ENCODE data around the gene CCT8L2. TPM values are rescaled to one million over a fixed set of nuclear protein-coding genes. Genes with fewer than 3 reads are reported as not detected.
"Not testable (repeated sequence)": the region's sequence is repeated elsewhere in the genome, so short reads cannot be mapped to it uniquely, and the experiment has no call there.

The CCT8L2 gene
- total RNA-seq, 2 donors from 2014 or later = not detected

DNA sequence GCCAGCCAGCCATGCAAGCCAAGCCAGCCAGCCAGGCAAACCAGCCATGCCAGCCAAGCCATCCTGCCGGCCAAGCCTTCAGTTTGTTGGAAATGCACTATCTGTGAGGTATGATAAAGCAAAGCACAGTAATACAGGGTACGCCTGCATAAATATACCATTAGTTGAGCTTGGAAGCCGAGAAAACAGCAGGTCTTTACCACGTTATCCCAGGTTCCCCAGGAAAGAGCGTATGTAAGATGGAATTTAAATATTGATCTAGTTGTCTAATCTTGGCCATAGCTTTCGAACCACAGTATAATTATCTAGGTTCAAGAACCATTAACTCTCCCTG is 24.2 kb downstream of the CCT8L2 start:
- H3K9me3 ChIP-seq = no peaks in the 10 kb centered on the region
- H3K36me3 ChIP-seq = no peaks in the 10 kb centered on the region
- H3K27me3 ChIP-seq = no peaks in the 10 kb centered on the region
- no peak for DNase-seq
- TF ChIP-seq, protein P1, sequence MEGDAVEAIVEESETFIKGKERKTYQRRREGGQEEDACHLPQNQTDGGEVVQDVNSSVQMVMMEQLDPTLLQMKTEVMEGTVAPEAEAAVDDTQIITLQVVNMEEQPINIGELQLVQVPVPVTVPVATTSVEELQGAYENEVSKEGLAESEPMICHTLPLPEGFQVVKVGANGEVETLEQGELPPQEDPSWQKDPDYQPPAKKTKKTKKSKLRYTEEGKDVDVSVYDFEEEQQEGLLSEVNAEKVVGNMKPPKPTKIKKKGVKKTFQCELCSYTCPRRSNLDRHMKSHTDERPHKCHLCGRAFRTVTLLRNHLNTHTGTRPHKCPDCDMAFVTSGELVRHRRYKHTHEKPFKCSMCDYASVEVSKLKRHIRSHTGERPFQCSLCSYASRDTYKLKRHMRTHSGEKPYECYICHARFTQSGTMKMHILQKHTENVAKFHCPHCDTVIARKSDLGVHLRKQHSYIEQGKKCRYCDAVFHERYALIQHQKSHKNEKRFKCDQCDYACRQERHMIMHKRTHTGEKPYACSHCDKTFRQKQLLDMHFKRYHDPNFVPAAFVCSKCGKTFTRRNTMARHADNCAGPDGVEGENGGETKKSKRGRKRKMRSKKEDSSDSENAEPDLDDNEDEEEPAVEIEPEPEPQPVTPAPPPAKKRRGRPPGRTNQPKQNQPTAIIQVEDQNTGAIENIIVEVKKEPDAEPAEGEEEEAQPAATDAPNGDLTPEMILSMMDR (IDR thresholded peaks at IDR 0.05) = no peak
- H3K4me1 ChIP-seq = no peaks in the 10 kb centered on the region
- no peak overlapping the region for H3K9ac ChIP-seq (ENCODE audit: low read depth in 2 of 2, low read length in 2 of 2)
- intact Hi-C loops (cut with DNase I) = no loop called here
- no peak overlapping the region for H3K4me3 ChIP-seq
- no peak overlapping the region for H3K27ac ChIP-seq

DNA sequence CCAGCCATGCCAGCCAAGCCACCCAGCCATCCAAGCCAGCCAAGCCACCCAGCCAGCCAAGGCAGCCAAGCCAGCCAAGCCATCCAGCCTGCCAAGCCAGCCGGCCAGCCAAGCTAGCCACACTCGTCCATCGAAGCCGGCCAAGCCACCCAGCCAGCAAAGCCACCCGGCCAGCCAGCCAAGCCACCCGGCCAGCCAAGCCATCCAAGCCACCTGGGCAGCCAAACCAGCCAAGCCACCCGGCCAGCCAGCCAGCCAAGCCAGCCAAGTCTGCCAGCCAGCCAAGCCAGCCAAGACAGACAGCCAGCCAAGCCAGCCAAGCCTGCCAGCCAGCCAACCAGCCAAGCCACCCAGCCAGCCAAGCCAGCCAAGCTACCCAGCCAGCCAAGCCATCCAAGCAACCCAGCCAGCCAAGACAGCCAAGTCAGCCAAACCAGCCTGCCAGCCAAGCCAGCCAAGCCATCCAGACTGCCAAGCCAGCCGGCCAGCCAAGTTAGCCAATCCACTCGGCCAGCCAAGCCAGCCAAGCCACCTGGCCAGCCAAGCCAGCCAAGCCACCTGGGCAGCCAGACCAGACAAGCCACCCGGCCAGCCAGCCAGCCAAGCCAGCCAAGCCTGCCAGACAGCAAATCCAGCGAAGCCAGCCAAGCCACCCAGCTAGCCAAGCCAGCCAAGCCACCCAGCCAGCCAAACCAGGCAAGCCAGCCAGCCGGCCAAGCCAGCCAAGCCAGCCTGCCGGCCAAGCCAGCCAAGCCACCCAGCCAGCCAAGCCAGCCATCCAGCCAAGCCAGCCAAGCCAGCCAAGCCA is 24.8 kb downstream of the CCT8L2 start:
- H3K4me3 ChIP-seq; H3K27me3 ChIP-seq; intact Hi-C loops (cut with DNase I); H3K9me3 ChIP-seq; H3K36me3 ChIP-seq; H3K27ac ChIP-seq; DNase-seq; H3K4me1 ChIP-seq; H3K9ac ChIP-seq (ENCODE audit: low read depth in 2 of 2, low read length in 2 of 2): not testable (repeated sequence)

DNA sequence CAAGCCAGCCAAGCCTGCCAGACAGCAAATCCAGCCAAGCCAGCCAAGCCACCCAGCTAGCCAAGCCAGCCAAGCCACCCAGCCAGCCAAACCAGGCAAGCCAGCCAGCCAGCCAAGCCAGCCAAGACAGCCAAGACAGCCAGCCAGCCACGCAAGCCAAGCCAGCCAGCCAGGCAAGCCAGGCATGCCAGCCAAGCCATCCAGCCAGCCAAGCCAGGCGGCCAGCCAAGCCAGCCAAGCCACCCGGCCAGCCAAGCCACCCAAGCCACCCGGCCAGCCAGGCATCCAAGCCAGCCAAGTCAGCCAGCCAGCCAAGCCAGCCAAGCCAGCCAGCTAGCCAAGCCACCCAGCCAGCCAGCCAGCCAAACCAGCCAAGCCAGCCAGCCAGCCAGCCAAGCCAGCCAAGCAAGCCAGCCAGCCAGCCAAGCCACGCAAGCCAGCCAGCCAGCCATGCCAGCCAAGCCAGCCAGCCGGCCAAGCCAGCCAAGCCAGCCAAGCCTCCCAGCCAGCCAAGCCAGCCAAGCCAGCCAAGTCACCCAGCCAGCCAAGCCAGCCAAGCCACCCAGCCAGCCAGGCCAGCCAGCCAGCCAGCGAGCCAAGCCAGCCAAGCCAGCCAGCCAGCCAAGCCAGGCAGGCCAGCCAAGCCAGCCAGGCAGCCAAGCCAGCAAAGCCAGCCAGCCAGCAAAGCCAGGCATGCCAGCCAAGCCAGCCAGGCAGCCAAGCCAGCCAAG is 26.0 kb downstream of the CCT8L2 start:
- intact Hi-C loops (cut with DNase I); H3K9me3 ChIP-seq; H3K4me3 ChIP-seq; H3K27me3 ChIP-seq; H3K27ac ChIP-seq; H3K36me3 ChIP-seq; H3K9ac ChIP-seq (ENCODE audit: low read depth in 2 of 2, low read length in 2 of 2); H3K4me1 ChIP-seq; DNase-seq: not testable (repeated sequence)

DNA sequence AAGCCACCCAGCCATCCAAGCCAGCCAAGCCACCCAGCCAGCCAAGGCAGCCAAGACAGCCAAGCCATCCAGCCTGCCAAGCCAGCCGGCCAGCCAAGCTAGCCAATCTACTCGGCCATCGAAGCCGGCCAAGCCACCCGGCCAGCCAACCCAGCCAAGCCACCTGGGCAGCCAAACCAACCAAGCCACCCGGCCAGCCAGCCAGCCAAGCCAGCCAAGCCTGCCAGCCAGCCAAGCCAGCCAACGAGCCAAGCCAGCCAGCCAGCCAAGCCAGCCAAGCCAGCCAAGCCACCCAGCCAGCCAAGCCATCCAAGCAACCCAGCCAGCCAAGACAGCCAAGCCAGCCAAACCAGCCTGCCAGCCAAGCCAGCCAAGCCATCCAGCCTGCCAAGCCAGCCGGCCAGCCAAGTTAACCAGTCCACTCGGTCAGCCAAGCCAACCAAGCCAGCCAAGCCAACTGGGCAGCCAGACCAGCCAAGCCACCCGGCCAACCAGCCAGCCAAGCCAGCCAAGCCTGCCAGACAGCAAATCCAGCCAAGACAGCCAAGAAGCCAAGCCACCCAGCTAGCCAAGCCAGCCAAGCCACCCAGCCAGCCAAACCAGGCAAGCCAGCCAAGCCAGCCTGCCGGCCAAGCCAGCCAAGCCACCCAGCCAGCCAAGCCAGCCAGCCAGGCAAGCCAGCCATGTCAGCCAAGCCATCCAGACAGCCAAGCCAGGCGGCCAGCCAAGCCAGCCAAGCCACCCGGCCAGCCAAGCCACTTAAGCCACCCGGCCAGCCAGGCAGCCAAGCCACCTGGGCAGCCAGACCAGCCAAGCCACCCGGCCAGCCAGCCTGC is 26.8 kb downstream of the CCT8L2 start:
- H3K9ac ChIP-seq (ENCODE audit: low read depth in 2 of 2, low read length in 2 of 2); intact Hi-C loops (cut with DNase I); DNase-seq; H3K27me3 ChIP-seq; H3K27ac ChIP-seq; H3K4me1 ChIP-seq; H3K4me3 ChIP-seq; H3K9me3 ChIP-seq; H3K36me3 ChIP-seq: not testable (repeated sequence)

DNA sequence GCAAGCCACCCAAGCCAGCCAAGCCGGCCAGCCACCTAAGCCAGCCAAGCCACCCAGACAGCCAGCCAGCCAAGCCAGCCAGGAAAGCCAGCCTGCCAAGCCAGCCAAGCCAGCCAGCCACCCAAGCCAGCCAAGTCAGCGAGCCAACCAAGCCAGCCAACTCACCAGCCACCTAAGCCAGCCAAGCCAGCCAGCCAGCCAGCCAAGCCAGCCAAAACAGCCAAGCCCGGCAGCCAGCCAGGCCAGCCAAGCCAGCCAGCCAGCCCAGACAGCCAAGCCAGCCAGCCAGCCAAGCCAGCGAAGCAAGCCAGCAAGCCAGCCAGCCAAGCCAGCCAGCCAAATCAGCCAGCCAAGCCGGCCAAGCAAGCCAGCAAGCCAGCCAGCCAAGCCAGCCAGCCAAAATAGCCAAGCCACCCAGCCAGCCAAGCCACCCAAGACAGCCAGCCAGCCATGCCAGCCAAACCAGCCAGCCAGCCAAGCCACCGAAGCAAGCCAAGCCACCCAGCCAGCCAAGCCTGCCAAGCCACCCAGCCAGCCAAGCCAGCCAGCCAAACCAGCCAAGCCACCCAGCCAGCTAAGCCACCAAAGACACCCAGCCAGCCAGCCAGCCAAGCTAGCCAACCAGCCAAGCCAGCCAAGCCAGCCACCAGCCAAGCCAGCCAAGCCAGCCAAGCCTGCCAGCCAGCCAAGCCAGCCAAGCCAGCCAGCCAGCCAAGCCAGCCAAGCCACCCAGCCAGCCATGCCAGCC is 27.6 kb downstream of the CCT8L2 start:
- DNase-seq; H3K9me3 ChIP-seq; H3K4me1 ChIP-seq; intact Hi-C loops (cut with DNase I); H3K27ac ChIP-seq; H3K27me3 ChIP-seq; H3K9ac ChIP-seq (ENCODE audit: low read depth in 2 of 2, low read length in 2 of 2); H3K4me3 ChIP-seq; H3K36me3 ChIP-seq: not testable (repeated sequence)

DNA sequence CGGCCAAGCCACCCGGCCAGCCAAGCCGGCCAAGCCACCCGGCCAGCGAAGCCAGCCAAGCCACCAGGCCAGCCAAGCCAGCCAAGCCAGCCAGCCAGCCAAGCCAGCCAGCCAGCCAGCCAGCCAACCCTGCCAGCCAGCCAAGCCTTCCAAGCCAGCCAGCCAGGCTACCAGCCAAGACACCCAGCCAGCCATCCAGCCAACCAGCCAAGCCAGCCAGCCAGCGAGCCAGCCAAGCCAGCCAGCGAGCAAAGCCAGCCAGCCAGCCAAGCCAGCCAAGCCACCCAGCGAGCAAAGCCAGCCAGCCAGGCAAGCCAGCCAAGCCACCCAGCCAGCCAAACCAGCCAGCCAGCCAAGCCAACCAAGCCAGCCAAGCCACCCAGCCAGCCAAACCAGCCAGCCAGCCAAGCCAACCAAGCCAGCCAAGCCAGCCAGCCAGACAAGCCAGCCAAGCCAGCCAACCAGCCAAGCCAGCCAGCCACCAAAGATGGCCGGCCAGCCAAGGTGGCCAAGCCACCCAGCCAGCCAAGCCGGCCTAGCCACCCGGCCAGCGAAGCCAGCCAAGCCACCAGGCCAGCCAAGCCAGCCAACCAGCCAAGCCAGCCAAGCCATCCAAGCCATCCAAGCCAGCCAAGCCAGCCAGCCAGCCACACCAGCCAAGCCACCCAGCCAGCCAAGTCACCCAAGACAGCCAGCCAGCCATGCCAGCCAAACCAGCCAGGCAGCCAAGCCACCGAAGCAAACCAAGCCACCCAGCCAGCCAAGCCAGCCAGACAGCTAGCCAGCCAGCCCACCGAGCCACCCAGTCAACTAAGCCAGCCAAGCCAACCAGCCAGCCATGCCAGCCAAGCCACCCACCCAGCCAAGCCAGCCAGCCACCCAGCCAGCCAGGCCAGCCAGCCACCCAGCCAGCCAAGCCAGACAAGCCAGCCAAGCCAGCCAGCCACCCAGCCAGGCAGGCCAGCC is 28.8 kb downstream of the CCT8L2 start:
- TF ChIP-seq, protein P1 (IDR thresholded peaks at IDR 0.05) = no peak
- no peak overlapping the region for H3K27ac ChIP-seq
- no peaks in the 10 kb centered on the region for H3K36me3 ChIP-seq
- DNase-seq = no peak
- H3K4me3 ChIP-seq = no peak overlapping the region
- H3K27me3 ChIP-seq = no peaks in the 10 kb centered on the region
- no peak overlapping the region for H3K9ac ChIP-seq (ENCODE audit: low read depth in 2 of 2, low read length in 2 of 2)
- no peaks in the 10 kb centered on the region for H3K9me3 ChIP-seq
- intact Hi-C loops (cut with DNase I) = no loop called here
- no peaks in the 10 kb centered on the region for H3K4me1 ChIP-seq

All from colonic mucosa (tissue), 4 donors.